Activated CD4-positive, alpha-beta T cell treated with anti-CD3 and anti-CD28 coated beads for 1 hour (primary cell): ENCODE results near the gene PAQR7.

Source experiments
- DNase-seq: peaks from one replicate; pipeline ENCODE4 v3.0.0-alpha.2; 2020

PAQR7 gene

GRCh38 chr1:25814549-25815087 is 60.9 kb downstream of the PAQR7 start:
- no peak for DNase-seq

DNA sequence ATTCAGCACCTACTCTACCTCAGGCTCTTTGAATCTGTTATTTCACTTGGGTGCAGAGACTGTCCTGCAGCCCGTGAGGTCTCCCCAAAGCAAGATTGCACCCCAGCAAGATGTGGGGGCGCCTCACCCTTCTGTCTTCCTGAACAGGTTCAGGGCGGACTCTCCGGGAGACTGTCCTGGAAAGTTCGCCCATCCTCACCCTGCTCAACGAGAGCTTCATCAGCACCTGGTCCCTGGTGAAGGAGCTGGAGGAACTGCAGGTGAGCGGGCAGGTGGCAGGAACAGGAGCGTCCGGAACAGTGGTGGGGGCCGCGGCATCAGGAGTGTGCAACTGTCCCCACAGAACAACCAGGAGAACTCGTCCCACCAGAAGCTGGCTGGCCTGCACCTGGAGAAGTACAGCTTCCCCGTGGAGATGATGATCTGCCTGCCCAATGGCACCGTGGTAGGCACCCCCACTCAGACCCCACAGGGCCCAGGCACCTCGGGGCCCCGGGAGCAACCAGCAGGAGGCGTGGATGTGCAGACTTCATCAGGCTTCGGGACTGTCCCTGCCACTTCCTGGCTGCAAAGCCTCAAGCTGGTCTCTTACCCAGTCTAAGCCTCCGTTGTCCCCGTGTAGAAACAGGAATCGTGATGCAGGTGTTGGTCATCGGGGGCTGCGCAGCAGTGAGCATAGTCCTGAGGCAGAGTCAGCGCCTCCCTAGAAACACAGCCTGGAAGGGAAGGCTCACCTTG is 61.6 kb downstream of the PAQR7 start:
- DNase-seq: no peak

GRCh38 chr1:25813071-25813733 is 62.3 kb downstream of the PAQR7 start:
- DNase-seq: no peak
